SK-N-SH treated with all-trans-retinoic acid at 6 μM for 48 hours (cell line): ENCODE results near the gene ROBO2.

Experiments used
- CSDC2 ChIP-seq: fragments of 250-450 bp; sonication (Bioruptor Pico); IDR thresholded peaks from 2 replicates; pipeline ENCODE4 v1.5.0; 2020; ENCODE audit warnings: mild to moderate bottlenecking, moderate library complexity
- GLIS3 ChIP-seq: fragments of 250-450 bp; sonication (Bioruptor Pico); IDR thresholded peaks from 2 replicates; pipeline ENCODE4 v1.5.0; 2020; ENCODE audit warnings: mild to moderate bottlenecking, moderate library complexity
- ISL1 ChIP-seq: fragments of 250-450 bp; sonication (Bioruptor Pico); IDR thresholded peaks from 2 replicates; pipeline ENCODE4 v2.1.2; 2022; ENCODE audit warnings: mild to moderate bottlenecking, moderate library complexity
- OSR1 ChIP-seq: fragments of 250-450 bp; sonication (Bioruptor Pico); IDR thresholded peaks from 2 replicates; pipeline ENCODE4 v1.8.0; 2022; ENCODE audit warnings: moderate library complexity, mild to moderate bottlenecking, inconsistent platforms
- PPARA ChIP-seq: fragments of 250-450 bp; sonication (Bioruptor Pico); IDR thresholded peaks from 2 replicates; pipeline ENCODE4 v1.5.0; 2020; ENCODE audit warnings: mild to moderate bottlenecking, borderline replicate concordance
- ZFP3 ChIP-seq: fragments of 250-450 bp; sonication (Bioruptor Pico); IDR thresholded peaks from 2 replicates; pipeline ENCODE4 v1.5.0; 2020; ENCODE audit warnings: mild to moderate bottlenecking, moderate library complexity
- ZNF565 ChIP-seq: fragments of 450-650 bp; formaldehyde crosslinking; conservative IDR thresholded peaks from 2 replicates; pipeline ENCODE4 v1.5.0; 2020; ENCODE audit warnings: low read depth, mild to moderate bottlenecking, moderate library complexity
- TF ChIP-seq, protein P1 (sequence below): fragments of 250-450 bp; sonication (Bioruptor Pico); IDR thresholded peaks from 2 replicates; pipeline ENCODE4 v1.8.0; 2020; ENCODE audit warnings: mild to moderate bottlenecking, moderate library complexity, borderline replicate concordance

DNA sequence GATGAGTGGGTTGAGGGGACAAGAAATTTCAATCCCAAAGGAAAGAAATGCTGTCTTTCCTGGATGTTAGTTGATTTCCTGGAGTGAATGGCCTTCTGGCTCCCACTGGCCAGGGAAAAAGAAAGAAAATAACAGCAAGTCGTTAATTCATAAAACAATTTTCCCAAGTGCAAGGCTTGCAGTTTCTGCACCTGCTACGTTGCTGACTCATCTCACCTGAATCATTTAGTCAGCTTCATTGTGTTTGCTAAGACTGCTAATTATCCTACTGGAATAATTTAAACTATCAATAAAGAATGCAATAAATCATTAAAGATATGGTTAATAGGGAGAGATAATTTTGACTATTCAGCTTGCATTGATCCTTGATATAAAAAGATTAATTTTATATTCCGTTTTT lies 387.6 kb downstream of the ROBO2 start:
- TF ChIP-seq PPARA (CRISPR knock-in tag) (no peak), ZFP3 (CRISPR knock-in tag) (no peak), ZNF565 (CRISPR knock-in tag) (no peak), ISL1 (no peak), OSR1 (CRISPR knock-in tag) (no peak), GLIS3 (CRISPR knock-in tag) (no peak), CSDC2 (CRISPR knock-in tag) (no peak)
- TF ChIP-seq, protein P1, sequence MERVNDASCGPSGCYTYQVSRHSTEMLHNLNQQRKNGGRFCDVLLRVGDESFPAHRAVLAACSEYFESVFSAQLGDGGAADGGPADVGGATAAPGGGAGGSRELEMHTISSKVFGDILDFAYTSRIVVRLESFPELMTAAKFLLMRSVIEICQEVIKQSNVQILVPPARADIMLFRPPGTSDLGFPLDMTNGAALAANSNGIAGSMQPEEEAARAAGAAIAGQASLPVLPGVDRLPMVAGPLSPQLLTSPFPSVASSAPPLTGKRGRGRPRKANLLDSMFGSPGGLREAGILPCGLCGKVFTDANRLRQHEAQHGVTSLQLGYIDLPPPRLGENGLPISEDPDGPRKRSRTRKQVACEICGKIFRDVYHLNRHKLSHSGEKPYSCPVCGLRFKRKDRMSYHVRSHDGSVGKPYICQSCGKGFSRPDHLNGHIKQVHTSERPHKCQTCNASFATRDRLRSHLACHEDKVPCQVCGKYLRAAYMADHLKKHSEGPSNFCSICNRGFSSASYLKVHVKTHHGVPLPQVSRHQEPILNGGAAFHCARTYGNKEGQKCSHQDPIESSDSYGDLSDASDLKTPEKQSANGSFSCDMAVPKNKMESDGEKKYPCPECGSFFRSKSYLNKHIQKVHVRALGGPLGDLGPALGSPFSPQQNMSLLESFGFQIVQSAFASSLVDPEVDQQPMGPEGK (CRISPR knock-in tag): no peak
